ENCODE results near the gene HHATL.

Gene HHATL

DNA sequence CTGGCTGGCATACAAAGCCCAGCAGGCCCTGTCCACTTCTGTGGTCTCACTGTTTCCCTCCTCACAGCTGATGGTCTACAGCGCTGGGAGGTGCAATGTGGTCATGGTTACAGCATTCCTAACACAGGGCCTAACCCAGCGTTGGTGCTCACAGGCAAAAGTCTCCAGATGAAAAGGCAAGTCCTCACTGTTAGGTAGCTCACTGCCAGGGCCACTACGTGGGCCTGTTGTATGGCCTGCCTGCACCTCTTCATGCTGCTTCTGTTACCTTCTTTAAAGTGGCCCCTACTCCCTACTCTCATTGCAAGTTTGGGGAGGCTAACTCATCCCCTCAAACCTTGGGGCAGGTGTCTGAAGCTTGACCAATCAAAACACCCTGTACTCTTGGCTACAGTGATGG, 39.2 kb upstream of the HHATL start:
- TF ChIP-seq, protein P1, sequence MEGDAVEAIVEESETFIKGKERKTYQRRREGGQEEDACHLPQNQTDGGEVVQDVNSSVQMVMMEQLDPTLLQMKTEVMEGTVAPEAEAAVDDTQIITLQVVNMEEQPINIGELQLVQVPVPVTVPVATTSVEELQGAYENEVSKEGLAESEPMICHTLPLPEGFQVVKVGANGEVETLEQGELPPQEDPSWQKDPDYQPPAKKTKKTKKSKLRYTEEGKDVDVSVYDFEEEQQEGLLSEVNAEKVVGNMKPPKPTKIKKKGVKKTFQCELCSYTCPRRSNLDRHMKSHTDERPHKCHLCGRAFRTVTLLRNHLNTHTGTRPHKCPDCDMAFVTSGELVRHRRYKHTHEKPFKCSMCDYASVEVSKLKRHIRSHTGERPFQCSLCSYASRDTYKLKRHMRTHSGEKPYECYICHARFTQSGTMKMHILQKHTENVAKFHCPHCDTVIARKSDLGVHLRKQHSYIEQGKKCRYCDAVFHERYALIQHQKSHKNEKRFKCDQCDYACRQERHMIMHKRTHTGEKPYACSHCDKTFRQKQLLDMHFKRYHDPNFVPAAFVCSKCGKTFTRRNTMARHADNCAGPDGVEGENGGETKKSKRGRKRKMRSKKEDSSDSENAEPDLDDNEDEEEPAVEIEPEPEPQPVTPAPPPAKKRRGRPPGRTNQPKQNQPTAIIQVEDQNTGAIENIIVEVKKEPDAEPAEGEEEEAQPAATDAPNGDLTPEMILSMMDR (IDR thresholded peaks at IDR 0.05; ENCODE audit: extremely low read depth, missing control alignments), result no peak
- DNase-seq (ENCODE audit: low spot score), result no peak

DNA sequence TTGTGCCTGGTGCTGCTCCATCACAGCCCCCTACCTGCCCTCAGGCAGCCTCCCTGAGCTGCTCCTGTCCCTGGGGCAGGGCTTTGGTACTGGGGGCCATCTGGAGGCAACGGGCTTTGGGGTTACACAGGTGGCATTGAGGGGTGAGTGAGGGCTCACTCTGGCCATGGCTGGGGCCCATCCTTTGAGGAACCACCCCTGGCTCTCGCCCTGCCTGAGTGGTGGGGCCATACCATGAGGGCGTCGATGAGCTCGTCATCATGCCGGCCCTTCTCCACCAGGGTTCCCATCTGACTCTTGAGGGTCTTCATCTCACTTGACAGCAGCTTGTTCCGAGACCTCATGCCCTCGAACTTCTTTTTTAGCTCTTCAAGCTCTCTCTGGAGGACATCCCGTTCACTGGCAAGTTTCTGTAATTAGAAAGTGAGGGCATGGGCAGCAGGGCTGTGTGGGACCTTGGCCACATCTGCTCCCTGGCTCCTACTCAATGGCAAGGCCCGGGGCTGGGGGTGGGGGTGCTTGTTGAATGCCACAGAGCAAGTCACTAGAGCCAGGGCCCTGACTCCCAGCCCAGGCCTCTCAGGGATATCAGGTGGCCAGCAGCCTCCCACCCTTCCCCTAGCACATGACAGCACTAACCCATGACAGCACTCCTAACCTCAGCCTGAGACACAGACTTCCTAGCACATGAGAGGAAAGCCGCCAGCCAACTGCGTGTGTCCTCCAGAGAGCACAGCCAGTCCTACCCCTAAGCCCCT, 37.0 kb upstream of the HHATL start:
- TF ChIP-seq, protein P1 (IDR thresholded peaks at IDR 0.05; ENCODE audit: extremely low read depth, missing control alignments), result no peak
- no peak for DNase-seq (ENCODE audit: low spot score)

DNA sequence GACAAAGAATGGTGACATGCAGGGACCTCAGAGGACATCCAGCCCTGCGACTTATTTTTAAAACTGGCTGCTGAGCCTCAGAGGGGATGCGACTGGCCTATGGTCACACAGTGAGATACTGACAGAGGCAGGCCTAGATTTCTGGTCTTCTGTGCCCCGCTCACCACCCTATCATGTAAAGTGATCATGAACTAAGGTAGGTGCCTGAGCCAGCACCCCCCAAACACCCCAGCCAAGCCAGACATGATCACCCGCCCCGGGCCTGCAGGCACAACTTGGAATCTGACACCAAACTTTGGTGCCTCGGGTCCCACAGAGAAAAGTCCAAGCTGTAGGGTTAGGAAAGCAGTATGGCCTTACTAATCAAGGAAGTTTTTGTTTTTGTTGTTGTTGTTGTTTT, 33.9 kb upstream of the HHATL start:
- TF ChIP-seq, protein P1 (IDR thresholded peaks at IDR 0.05; ENCODE audit: extremely low read depth, missing control alignments), result no peak
- DNase-seq (ENCODE audit: low spot score), result no peak

DNA sequence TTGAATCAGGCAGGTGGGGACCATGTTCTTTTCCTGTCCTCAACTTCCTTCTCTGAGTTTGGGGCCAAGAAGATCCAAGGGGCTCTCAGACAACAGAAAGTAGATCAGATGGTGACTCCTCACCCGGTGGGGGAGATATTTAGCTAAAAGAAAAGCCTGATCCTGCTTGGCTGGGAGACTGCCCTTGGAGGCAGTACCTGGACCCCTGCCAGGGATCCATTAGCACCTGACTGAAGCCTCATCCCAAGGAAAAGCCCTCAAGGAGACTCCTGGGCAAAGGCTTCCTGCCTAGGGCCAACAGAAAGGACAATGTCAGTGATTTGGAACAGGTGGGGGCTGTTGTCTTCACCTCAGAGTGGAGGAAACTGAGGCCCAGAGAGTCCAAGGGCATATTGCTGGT, 33.5 kb upstream of the HHATL start:
- TF ChIP-seq, protein P1 (IDR thresholded peaks at IDR 0.05; ENCODE audit: extremely low read depth, missing control alignments), result no peak
- DNase-seq (ENCODE audit: low spot score), result no peak

DNA sequence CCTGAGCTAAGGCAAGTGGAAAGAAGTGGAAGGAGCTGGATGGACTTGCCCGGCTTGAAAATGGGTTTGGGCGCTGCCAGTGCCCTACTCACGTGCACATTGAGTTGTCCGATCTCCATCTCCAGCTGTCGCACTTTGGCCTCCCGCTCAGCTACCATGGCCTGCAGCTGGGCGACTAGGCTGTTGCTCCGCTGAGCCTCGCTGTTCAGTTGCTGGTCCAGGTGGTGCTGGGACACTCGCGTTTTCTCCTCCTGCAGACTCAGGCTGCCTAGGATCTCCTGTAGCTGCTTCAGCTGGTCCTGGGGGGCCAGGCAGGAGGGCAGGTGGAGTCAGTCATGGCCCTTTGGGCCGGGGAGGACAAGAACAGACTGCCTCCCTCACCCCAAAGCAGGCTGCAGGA, 33.0 kb upstream of the HHATL start:
- DNase-seq (ENCODE audit: low spot score), result no peak
- TF ChIP-seq, protein P1 (IDR thresholded peaks at IDR 0.05; ENCODE audit: extremely low read depth, missing control alignments), result no peak

DNA sequence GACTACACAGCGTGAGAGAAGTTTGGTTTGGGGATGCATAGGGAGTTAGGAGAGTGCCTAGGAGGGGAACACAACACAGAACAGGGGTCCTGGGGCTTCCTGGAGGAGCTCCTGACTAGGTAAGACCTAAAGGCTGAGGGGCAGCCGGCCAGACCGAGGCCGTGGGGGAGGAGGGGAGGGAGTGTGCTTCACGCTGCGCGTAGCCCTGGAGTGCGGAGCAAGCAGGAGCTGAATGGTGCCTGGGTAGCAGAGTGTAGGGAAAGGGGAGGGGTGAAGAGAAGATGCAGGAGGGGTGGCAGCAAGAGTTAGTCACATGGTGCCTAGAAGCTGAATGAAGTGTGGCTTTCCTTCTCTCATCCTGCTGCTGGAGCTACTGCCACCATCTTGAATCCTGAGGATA, 32.4 kb upstream of the HHATL start:
- no peak for DNase-seq (ENCODE audit: low spot score)
- TF ChIP-seq, protein P1 (IDR thresholded peaks at IDR 0.05; ENCODE audit: extremely low read depth, missing control alignments), result no peak

DNA sequence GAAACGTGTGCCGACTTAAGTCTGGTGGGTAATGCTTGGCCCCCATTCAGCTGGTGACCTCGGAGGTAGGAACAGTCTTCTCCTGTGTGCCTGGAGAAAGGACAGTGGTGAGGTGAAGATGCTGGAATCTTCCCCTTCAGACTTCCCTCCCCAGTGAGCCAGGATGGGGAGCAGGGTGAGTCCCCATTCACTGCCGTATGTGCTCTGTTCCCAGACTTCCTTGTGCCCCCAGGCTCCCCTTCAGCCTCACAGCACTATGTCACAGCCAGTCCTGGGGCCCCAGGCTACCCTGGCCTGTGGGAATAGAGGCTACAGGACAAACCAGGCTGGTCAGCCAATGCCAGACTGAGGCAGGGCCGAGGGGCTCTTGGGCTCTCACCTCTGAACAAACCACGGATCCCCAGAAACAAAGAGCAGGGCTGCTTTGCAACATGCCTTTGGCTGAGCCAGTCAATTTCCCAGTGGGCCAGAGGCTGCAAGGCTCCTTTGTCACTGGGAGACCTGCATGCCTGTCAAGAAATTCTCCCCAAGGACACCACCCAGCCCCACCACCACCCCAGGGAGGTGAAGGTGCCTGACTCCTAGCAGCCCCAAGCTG, 31.8 kb upstream of the HHATL start:
- no peak for DNase-seq (ENCODE audit: low spot score)

More for the DNA sequence above, 31.8 kb upstream of the HHATL start:
- TF ChIP-seq, protein P1 (IDR thresholded peaks at IDR 0.05; ENCODE audit: extremely low read depth, missing control alignments), result no peak

All from GM20000 (cell line).